Stimulated activated CD8-positive, alpha-beta memory T cell treated with anti-CD3 and anti-CD28 coated beads, Interleukin-2, amount 100 ng/mL, for 1 hour (primary cell): ENCODE data around the gene BIRC3.

Source experiments
- DNase-seq, 2 donors: peaks; one replicate each; pipeline ENCODE4 v3.0.0-alpha.2; 2020; ENCODE audit warnings: low read depth in 2 of 2

The BIRC3 gene

DNA sequence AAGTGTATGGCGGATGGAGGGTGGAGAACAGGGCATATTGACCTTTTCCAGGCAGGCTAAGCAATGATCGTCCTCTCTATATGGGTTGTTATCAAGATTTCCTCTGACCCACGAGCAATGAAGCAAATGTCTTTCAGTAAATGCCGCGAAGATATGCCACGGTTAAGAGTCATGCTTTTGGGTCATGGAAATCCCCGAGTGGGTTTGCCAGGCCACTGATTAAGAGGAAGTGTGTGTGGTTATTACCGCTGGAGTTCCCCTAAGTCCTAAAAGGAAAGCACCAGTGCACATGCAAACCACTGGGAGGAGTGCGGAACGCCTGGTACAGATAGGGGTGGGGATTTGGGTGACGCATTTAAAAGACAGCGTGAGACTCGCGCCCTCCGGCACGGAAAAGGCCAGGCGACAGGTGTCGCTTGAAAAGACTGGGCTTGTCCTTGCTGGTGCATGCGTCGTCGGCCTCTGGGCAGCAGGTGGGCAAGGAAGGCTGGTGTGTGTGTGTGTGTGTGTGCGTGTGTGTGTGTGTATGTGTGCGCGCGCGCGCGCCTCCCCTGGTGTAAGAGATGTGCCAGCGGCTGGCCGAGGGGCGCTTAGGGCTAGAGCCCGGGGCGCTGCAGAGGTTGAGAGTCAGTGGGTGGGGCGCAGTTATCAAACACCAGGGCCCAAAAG is at the start of gene BIRC3:
Gene BIRC3 (plus strand): TSS at position 386 of the 669 bp plus-strand sequence. CDS start 7,026 bp downstream, outside the sequence.
- peak; percentile 76 to 80 for DNase-seq

DNA sequence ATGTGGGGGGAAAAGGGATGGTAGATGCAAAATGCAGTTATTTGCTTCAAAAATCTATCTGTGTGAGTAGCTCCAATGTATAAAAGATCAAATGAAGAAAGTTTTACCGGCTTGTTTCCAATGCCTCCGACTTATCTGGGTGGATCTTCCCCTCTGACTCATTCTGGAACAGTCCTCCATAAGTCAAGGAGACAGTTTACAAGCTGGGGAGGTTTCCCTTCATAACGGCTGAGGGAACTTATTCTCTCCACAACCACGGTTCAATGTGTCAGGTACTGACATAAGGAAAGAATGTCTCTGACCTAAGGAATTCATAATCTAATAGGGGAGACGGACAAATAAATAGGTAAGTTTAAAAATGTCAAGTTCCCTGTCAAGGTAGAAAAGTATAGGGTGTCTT is 49.7 kb upstream of the BIRC3 start:
- DNase-seq = no peak

DNA sequence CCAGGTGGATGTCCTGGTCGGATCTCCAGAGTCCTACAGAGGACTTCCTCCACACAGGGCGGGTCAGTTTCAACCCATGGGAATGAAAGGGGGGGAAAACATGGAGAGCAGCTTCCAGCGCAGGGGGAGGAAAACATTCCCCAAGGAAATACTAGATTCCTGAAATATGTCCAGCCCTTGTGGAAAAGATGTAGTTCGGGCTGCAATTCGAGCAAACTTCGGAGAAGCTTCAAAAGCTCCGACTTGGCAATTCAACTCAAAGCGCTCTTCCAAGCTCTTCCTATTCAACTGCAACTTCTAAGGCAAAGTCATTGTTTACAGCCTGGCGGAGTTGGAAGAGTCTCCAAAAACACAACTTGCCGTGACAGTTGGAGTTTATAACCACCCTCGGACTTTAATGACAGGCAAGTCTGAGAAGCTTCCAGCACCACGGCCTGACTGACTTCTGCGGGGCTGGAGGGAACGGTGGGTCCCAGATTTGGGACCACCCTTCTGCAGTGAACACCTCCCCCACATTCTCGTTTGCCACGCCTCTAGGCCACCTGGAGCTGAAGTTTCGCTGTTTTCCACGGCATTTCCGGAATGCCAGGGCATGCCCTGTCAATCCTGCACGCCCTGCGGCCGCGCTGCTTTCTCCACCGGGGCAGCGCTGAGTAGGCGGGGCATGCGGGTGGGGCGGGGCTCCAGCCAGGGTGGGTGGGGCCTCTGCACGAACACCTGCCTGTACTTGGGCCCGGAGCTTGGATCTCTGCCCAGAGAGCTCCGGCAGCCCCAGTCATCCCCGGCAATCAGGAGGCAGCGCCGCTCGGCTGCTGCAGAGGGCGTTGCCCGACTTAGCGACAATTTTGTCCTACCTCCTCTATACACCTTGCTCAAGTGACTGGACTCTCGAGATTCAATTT is 49.0 kb upstream of the BIRC3 start:
- peak; percentile 37 to 59 for DNase-seq

DNA sequence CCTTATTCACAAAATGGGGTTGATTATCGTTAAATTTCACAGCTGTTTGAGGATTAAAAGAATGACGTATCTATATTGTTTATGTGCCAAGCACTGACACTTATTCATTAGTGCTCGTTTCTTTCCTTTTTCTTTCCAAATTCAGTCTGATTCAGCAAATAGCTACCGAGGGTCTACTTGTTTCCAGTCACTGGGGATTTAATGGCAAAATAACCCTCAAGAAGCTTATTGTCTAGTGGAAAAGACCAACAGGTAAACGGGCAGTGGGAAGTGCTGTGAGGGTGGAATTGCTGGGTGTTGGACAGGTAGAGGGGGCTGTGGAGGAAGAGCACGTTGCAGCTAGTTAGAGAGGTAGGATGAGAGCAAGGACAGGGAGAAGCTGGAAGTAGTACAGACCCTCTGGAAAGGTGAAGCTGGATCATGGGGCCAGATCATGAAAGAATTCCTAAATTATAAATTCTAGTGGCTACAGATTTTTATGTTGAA is 48.3 kb upstream of the BIRC3 start:
- DNase-seq = no peak

DNA sequence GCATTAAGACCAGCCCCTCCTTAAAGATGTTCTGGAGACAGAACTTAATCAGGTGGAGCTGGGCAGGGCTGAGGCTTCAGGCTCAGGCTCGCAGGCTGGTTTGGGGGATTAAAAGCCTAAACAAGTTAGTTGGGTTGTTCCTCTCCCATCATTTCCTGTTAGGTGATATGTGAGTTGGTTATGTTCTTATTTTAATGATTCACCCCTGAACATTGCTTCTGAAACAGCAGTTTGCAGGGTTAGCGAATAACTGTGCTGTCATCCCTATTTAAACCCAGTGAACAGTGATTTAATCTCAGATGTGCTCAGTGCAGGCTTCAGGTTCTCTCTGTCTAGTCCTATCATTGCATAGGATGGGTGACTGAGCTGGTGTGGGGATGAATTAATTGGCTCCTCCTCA is 47.4 kb upstream of the BIRC3 start:
- no peak for DNase-seq

DNA sequence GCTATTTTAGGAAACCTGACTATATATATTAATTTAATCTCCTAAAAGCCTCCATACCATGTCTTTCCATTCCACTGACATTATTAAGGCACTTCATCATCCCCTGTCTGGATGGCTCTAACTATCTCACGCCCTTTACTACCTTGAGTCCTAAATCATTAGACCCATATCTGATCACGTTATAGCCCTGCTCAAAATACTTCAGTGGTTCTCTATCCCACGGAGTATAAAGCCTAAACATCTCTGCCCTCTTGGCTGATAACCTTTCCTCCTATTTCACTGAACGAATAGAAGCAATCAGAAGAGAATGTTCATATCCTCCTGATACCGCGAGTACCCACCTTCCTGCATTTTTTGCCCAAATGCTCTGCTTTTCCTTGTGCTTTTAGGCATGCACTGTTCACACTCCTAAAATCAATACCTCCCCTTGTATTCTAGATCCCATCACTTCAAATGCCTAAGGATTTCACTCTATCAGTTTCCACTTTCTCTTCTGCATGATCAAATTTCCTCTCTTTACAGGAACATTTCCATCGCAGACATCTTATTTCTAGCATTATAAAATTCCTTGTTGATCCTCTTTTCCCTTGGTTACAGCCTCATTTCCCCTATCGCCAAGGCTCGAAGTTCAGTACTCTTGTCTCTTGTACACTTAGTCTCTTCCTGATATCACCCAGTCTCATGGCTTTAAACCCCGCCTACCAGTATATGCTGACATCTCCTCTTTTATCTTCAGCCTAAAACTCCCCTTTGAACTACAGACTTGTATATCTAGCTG is 45.0 kb upstream of the BIRC3 start:
- DNase-seq = no peak

DNA sequence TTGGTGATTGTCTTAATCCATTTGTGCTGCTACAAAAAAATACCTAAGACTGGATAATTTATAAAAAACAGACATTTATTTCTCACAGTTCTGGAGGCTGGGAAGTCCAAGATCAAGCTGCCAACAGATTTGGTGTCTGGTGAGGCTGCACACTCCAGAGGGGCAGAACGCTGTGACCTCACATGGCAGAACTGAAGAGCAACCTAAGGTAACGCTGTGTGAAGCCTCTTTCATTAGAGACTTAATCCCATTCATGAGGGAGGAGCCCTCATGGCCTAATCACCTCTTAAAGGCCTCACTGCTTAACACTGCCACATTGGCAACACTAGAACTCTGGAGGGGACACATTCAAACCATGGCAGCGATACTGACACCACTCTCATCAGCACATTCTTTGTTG is 42.7 kb upstream of the BIRC3 start:
- DNase-seq = no peak

DNA sequence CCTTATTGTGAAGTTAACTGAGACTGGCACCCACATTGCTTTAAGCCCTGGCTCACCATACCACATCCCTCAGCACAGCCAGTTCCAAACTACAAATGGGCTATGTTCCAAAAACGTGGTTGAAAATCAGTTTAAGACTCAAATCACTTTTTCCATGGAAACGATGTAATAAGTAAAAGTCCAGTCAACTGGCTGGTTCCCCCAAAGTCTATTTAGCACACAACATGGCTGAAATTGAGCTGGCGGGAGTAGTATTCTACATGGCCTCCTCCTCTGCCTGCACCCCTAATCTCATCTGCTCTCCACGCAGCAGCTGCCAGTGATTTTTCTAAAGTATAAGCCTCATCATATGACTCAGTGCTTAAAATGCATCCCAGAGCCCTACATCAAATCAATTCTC is 40.9 kb upstream of the BIRC3 start:
- DNase-seq = no peak

DNA sequence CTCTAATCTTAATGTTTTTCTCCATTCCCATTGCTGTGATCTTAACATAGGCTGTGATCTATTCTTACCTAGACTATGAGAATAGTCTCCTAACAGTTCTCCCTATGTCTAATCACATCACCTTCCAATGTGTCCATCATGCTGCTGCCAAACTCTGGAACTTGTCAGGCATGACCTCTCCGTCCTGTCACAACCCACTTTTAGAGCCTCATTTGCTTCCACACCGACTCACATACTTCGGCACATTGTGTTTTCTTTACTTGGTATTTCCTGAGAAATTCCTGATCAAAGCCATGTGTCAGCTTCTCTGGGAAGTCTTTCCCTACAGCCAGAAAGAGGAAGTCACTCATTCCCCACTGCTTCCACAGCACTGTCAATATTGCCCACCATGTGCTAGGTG is 40.5 kb upstream of the BIRC3 start:
- DNase-seq = no peak

DNA sequence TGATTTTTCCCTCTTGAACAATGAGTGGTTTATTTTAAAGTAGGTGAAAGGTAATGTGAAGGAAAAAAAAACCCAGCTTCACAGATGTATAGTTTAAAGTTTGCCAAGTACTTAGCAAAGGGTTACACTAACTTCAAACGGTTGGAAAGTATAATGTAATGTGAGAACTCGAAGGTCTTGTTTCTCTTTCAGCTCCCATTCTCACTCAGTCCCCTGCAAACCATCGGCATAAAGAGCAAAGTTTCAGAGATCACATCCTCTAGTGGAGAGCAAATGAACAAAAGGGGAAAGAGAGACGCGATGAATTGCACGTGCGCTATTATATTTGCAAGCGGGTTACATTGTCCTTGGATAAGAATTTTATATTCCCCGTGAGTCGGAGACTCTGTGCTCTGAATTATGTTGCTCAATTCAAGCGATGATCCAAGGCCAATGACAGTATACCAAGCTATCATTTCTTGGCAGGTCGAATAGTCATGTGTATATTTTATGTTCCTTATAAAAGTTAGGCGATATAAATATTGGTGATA is 37.6 kb upstream of the BIRC3 start:
- no peak for DNase-seq

DNA sequence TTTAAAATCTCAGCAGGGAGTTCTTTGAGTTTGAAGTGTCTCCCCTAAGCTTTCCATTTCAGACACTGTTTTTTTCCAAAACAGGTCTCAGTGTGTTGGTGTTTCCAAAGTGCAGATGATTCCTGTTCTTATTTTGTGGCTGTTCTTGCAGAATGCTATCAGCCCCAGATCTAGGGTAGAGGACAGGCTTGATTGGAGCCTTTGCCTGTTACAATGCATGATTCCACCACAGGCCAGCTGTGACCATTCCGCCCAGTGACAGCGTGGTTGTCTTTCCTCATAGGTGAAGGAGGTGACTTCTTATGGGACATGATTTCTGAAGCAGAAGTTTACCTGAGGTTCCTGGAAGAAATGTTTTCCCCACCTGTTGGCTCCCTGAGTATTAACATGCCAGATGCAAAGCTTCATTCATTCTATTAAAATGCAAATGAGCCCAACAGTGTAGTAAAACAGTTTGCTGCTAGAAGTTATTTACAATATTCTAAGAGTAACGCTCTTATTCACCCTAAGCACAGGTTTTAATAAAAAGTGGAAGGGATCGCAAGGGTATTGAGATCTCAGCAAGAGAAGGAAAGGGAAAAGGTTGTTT is 36.9 kb upstream of the BIRC3 start:
- no peak for DNase-seq

DNA sequence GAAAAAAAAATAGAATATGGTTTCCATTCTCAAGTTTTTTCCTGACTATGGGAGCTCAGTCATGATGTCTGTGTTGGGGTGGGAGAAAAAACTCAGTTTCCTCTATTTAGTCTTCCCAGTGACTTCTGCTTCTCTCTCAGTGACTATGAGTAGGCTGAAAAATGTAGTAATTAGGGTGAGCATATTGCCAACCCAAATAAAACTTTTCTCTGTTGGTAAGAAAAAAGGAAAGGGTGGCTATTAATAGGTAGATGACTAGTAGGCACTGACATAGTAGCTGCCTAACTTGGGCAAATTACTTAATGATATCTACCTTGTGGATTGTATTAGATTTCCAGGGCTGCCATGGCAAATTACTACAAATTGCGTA is 34.2 kb upstream of the BIRC3 start:
- no peak for DNase-seq

DNA sequence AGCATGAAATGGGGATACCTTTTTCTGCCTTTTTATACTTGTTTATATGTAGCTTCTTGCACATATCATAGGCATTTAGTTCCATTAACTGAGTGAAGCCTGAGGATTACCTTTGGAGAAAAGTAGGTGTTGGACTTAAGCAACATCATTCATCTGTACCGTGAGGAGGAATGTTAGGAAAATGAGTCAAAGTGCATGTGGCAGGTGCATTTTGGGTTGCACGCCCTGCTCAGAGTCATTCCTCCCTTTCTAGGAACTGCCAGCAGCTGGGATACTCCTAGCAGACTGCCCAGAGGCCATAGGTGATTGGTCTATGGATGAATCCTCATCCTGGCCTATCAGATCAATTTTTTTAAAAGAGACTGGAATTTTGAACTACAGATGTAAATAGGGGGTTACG is 33.3 kb upstream of the BIRC3 start:
- DNase-seq = no peak

DNA sequence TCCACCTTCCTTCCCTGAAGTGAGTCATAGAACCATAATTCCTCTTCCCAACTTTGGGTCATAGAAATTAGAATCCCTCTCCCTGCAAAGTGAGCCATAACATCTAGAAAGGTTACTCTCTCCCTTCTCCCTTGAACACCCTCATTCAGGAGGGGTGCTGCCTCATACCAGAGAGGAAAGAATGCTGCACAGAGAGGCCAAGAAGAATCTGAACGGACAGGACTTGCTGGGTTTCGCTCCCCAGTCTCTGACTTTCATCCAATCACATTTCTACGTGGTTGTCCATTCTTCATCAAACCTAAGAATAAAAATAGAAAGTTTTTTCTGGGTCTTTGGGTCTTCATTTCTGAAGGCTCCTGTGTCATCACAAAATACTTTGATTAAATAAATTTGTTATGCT is 31.0 kb upstream of the BIRC3 start:
- no peak for DNase-seq

DNA sequence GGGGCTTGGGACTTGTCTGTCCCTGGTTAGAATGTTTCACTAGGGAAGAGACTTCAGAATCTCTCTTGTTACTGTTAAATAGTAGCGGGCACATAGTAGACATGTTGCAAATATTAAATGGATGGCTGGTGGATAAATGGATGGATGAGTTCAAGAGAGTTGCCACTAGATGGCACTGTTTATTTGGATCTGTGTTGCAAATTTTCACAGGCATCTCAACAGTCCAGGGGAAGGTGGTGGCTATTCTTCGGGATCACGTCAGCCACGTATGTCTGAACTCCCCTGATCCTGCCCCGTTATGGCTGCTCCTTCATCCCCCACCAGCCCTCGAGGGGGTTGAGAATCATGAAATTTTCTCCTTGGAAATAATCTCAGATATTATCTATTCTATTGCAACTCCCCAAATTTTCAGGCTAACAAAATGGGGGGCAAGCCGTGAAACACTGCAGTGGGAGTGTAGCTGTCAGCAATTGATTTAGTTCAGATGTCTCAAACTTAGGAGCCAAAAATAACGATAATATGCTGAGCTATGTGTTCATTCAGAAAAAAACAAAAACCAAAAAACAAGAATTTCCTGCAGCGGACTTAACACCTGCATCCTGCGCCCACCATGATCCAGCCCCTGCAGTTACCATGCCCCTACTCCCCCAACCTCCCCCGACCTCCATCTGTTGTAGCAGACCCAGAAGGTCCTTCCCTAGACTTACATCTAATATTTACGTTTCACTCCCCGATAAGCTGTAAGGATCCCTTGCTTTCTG is 29.1 kb upstream of the BIRC3 start:
- no peak for DNase-seq

DNA sequence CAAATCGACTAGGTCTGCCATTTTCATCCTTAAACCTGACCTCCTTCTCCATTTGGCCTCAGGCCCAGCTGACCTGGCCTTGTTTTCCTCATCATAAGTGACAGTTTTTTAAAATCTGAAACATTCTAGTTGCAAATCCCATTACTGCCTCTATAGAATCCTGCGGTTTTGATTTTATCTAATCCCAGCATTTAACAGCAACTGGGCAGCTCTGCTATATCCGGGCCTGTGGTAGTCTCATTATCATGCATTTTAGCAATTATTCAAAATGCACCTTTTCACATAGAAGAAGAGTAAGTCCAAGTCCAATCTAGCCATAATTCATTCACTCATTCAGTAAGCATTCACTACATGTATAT is 28.6 kb upstream of the BIRC3 start:
- DNase-seq = no peak

DNA sequence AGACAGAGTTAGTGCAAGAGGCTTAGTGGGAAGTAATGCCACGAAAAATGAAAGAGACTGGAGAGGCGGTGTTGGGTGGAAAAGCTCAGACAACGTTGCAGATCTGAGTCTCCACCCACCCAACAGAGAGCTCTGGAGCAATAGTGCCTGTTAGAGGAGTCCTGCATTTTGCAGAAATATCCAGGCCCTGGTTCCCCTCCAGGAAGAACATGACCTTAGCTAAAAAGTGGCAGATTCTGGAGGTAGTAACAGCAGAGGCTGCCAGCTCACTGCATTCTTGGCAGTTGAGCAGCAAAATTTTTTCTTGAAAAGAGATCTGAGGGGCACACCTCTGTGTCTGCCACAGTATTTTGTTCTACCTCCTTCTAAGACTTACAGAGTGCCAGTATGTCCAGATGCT is 27.7 kb upstream of the BIRC3 start:
- DNase-seq = no peak

DNA sequence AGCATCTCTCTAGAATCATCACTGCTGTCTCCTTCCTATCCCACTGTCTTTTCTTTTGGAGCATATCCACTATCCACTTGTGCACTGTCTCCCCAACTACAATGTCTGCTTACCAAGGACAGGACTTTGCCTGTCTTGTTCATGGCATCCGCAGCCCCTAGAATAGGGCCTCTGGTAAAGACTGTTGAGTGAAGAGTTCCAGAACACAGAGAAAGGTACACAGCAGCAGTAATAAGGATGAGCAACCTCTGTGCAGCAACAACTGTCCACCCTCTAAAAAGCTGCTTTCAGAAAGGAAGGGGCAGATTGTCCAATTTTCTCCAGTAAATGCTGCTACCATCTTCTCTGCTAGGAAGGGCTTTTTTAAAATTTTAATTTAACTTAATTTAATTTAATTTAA is 25.5 kb upstream of the BIRC3 start:
- no peak for DNase-seq

DNA sequence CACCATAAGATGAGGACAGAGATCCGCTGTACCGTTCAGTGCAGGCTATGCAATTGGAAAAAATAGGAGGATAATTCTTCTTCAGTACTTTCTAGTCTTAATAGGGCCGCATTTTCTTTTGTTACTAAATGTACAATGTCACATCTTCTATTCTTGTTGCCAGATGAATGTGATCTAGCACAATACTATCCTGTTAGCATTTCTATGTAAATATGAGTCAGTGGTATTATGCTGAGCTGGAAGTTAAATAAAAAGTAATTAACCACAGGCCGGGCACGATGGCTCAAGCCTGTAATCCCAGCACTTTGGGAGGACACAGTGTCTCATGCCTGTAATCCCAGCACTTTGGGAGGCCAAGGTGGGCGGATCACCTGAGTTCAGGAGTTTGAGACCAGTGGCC is 24.4 kb upstream of the BIRC3 start:
- no peak for DNase-seq

DNA sequence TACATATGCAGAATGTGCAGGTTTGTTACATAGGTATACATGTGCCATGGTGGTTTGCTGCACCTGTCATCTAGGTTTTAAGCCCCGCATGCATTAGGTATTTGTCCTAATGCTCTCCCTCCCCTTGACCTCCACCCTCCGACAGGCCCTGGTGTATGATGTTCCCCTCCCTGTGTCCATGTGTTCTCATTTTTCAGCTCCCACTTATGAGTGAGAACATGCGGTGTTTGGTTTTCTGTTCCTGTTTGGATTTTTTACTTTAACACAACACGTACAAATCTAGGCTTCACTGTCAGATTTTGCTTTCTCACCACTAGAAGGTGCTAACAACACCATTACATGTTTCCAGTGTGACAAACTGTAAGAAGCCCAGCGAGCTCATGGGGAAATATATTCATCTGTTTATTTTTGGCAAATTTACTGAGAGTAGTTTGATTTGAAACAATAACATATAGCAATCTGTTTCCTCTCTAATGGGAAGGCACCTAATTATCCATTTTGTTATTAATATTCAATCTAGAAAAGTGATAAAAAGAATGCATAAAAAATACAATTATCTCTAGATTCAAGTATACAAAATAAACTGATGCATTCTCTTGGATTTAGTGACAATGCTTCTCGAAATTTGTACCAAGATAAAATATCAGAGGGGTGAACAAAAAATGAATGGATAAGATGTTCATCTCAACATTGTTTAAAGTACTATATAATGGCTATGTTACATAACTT is 23.2 kb upstream of the BIRC3 start:
- DNase-seq = no peak
